Fibroblast of lung (primary cell): Measurements from ENCODE around the gene MYZAP. TPM values are rescaled to one million over a fixed set of nuclear protein-coding genes. Genes with fewer than 3 reads are reported as not detected.
A peak's percentile ranks its signal among the peaks of the same experiment; 100 is the strongest.

ENCODE experiments used
- DNase-seq, 2 donors: peaks; one replicate each; pipeline versions ENCODE4 v3.0.0 to v3.0.0-alpha.2; 2010; ENCODE audit warnings: low read depth in 2 of 2
- H2AFZ ChIP-seq: 2 replicates; pipeline ENCODE4 v1.5.1; 2012; ENCODE audit warnings: low read length, control low read depth, inconsistent platforms
- H3K27ac ChIP-seq: 2 replicates; pipeline ENCODE4 v1.5.1; 2011; ENCODE audit warnings: low read length, control low read depth; ENCODE audit not compliant: insufficient read depth
- H3K27me3 ChIP-seq: 2 replicates; pipeline ENCODE4 v1.5.1; 2011; ENCODE audit warnings: mild to moderate bottlenecking, low read length; ENCODE audit not compliant: control insufficient read depth, insufficient read depth
- H3K36me3 ChIP-seq: 2 replicates; pipeline ENCODE4 v1.5.1; 2011; ENCODE audit warnings: low read length; ENCODE audit not compliant: control insufficient read depth, insufficient read depth
- H3K4me1 ChIP-seq: 2 replicates; pipeline ENCODE4 v1.5.1; 2011; ENCODE audit warnings: low read length; ENCODE audit not compliant: control insufficient read depth, insufficient read depth; ENCODE audit errors: extremely low read depth
- H3K4me2 ChIP-seq: 2 replicates; pipeline ENCODE4 v1.5.1; 2011; ENCODE audit warnings: low read length, control low read depth; ENCODE audit not compliant: insufficient read depth; ENCODE audit errors: extremely low read depth
- H3K4me3 ChIP-seq, 4 experiments: fragments of 200-600 bp in 1 of 4; sonication (generic) in 1 of 4; replicated peaks in 1 of 4; 2 replicates each; pipeline ENCODE4 v1.5.1; 2011 to 2016; ENCODE audit warnings: low read length in 4 of 4, low read depth in 3 of 4, mild to moderate bottlenecking in 3 of 4, control low read depth in 2 of 4, inconsistent platforms in 1 of 4, mixed read lengths in 1 of 4; ENCODE audit not compliant: insufficient read depth in 1 of 4; ENCODE audit errors: control extremely low read depth in 1 of 4
- H3K79me2 ChIP-seq: 2 replicates; pipeline ENCODE4 v1.5.1; 2012; ENCODE audit warnings: mild to moderate bottlenecking, low read length, inconsistent platforms; ENCODE audit not compliant: control insufficient read depth, insufficient read depth
- H3K9ac ChIP-seq: 2 replicates; pipeline ENCODE4 v1.5.1; 2011; ENCODE audit warnings: mild to moderate bottlenecking, low read length, control low read depth; ENCODE audit not compliant: insufficient read depth
- H3K9me3 ChIP-seq: 2 replicates; pipeline ENCODE4 v1.5.1; 2012; ENCODE audit warnings: low read depth, low read length; ENCODE audit not compliant: control insufficient read depth, insufficient read depth
- H4K20me1 ChIP-seq: 2 replicates; pipeline ENCODE4 v1.5.1; 2011; ENCODE audit warnings: low read length; ENCODE audit not compliant: control insufficient read depth, insufficient read depth; ENCODE audit errors: extremely low read depth
- EZH2 ChIP-seq: IDR thresholded peaks from 2 replicates; pipeline ENCODE4 v1.5.1; 2012; ENCODE audit warnings: low read length, control low read depth, mild to moderate bottlenecking; ENCODE audit errors: missing control alignments
- polyA plus RNA-seq, 2 donors: library from polyadenylated mRNA; depleted of rRNA in 1 of 2; stranded (reverse) in 1 of 2; unstranded in 1 of 2; fragments of >200 nt; gene quantifications; 2 replicates each; pipeline ENCODE4 v1.2.1, GENCODE V29; 2011 to 2012; ENCODE audit warnings: missing spikeins in 1 of 2
- total RNA-seq: library from RNA; depleted of rRNA; stranded (reverse); fragments of >200 nt; gene quantifications from 2 replicates; pipeline ENCODE4 v1.2.1, GENCODE V29; 2014
- TF ChIP-seq, protein P1 (sequence below), 2 donors: IDR thresholded peaks in 1 of 2; conservative IDR thresholded peaks in 1 of 2; 1 replicate in 1 of 2; 2 replicates in 1 of 2; pipeline ENCODE4 v1.5.1; 2011 to 2012; ENCODE audit warnings: low read length in 2 of 2, control low read depth in 1 of 2, inconsistent platforms in 1 of 2, low read depth in 1 of 2, mild to moderate bottlenecking in 1 of 2

Gene MYZAP
- total and polyA plus RNA-seq, 2 donors (not counting 1 experiment from before 2014, with no cell fraction given): 0.17 TPM; not detected in 1

- Histone ChIP-seq H3K9me3 (no peaks in the 10 kb centered on the region), H3K4me3 (no peak overlapping the region), H2AFZ (no peak overlapping the region), H3K9ac (no peak overlapping the region), H3K36me3 (no peaks in the 10 kb centered on the region), H4K20me1 (no peaks in the 10 kb centered on the region), H3K27me3 (peaks cover under 1% of the 10 kb centered on the region), H3K4me2 (no peak overlapping the region), H3K27ac (no peak overlapping the region), H3K4me1 (no peaks in the 10 kb centered on the region), H3K79me2 (no peaks in the 10 kb centered on the region)
- TF ChIP-seq EZH2: no peak
- TF ChIP-seq, protein P1, sequence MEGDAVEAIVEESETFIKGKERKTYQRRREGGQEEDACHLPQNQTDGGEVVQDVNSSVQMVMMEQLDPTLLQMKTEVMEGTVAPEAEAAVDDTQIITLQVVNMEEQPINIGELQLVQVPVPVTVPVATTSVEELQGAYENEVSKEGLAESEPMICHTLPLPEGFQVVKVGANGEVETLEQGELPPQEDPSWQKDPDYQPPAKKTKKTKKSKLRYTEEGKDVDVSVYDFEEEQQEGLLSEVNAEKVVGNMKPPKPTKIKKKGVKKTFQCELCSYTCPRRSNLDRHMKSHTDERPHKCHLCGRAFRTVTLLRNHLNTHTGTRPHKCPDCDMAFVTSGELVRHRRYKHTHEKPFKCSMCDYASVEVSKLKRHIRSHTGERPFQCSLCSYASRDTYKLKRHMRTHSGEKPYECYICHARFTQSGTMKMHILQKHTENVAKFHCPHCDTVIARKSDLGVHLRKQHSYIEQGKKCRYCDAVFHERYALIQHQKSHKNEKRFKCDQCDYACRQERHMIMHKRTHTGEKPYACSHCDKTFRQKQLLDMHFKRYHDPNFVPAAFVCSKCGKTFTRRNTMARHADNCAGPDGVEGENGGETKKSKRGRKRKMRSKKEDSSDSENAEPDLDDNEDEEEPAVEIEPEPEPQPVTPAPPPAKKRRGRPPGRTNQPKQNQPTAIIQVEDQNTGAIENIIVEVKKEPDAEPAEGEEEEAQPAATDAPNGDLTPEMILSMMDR (conservative IDR thresholded peaks at IDR 0.05 in 1 of 2, IDR thresholded peaks at IDR 0.05 in 1 of 2; ENCODE audit: low read depth in 1 of 2, low read length in 2 of 2): no peak
- peak; percentile 32 to 46 for DNase-seq
These were observed 57.4 kb downstream of the MYZAP start for GRCh38 chr15:57649138-57649537.

DNA sequence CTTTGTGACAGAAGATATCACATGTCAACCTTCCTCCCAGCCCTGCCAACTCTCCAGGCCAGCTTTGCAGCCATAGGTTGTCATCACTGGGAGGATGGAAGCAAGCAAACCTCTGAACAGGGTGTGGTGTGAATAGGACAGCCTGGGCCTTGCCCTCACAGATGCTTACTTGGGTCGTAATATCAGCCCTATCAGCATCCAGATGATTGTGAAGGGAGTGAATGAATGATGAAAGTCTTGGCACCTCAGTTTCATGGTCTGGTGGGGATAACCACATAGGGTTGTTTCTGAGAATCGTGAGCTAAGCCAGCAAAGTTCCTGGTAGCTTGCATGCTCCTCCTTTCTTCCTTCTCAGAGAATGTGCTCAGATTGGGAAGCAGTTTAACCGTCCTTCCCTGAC, 59.7 kb downstream of the MYZAP start:
- no peak overlapping the region for H3K27ac ChIP-seq
- TF ChIP-seq, protein P1 (conservative IDR thresholded peaks at IDR 0.05 in 1 of 2, IDR thresholded peaks at IDR 0.05 in 1 of 2; ENCODE audit: low read depth in 1 of 2, low read length in 2 of 2): no peak
- no peak for TF ChIP-seq EZH2
- no peak overlapping the region for H3K4me3 ChIP-seq
- H4K20me1 ChIP-seq: no peaks in the 10 kb centered on the region
- no peaks in the 10 kb centered on the region for H3K4me1 ChIP-seq
- no peaks in the 10 kb centered on the region for H3K27me3 ChIP-seq
- no peak overlapping the region for H3K9ac ChIP-seq
- no peak for DNase-seq
- no peak overlapping the region for H2AFZ ChIP-seq
- H3K9me3 ChIP-seq: no peaks in the 10 kb centered on the region
- no peaks in the 10 kb centered on the region for H3K79me2 ChIP-seq
- H3K36me3 ChIP-seq: no peaks in the 10 kb centered on the region
- no peak overlapping the region for H3K4me2 ChIP-seq

GRCh38 chr15:57652481-57652880, 60.8 kb downstream of the MYZAP start:
- Histone ChIP-seq H3K27ac (no peak overlapping the region), H3K4me2 (no peak overlapping the region), H4K20me1 (no peaks in the 10 kb centered on the region), H3K4me3 (no peak overlapping the region), H2AFZ (no peak overlapping the region), H3K36me3 (no peaks in the 10 kb centered on the region), H3K4me1 (no peaks in the 10 kb centered on the region), H3K9me3 (no peaks in the 10 kb centered on the region), H3K27me3 (no peaks in the 10 kb centered on the region), H3K79me2 (no peaks in the 10 kb centered on the region), H3K9ac (no peak overlapping the region)
- no peak for DNase-seq
- TF ChIP-seq, protein P1 (conservative IDR thresholded peaks at IDR 0.05 in 1 of 2, IDR thresholded peaks at IDR 0.05 in 1 of 2; ENCODE audit: low read depth in 1 of 2, low read length in 2 of 2): no peak
- TF ChIP-seq EZH2: no peak
